Upper lobe of right lung (tissue), 1 donor: Measurements from ENCODE around the gene ODAD3. TPM values are rescaled to one million over a fixed set of nuclear protein-coding genes. Genes with fewer than 3 reads are reported as not detected.
"Not testable (repeated sequence)": the region's sequence is repeated elsewhere in the genome, so short reads cannot be mapped to it uniquely, and the experiment has no call there.

ENCODE experiments used
- ATAC-seq: fragments of 200-7000 bp; cut with Tn5 transposase; one replicate; pipeline ENCODE4 v1.9.1; 2020; ENCODE audit warnings: mild to moderate bottlenecking, moderate library complexity
- DNase-seq: peaks from one replicate; pipeline ENCODE4 v3.0.0-alpha.2; 2020
- H3K27ac ChIP-seq: fragments of 200-600 bp; one replicate; pipeline ENCODE4 v1.8.0; 2022
- H3K27me3 ChIP-seq: fragments of 200-600 bp; one replicate; pipeline ENCODE4 v1.8.0; 2022; ENCODE audit warnings: mild to moderate bottlenecking
- H3K36me3 ChIP-seq: fragments of 200-600 bp; one replicate; pipeline ENCODE4 v1.8.0; 2022
- H3K4me1 ChIP-seq: fragments of 200-600 bp; one replicate; pipeline ENCODE4 v1.8.0; 2022
- H3K4me3 ChIP-seq: fragments of 200-600 bp; one replicate; pipeline ENCODE4 v1.8.0; 2022; ENCODE audit warnings: mild to moderate bottlenecking
- H3K9me3 ChIP-seq: fragments of 200-600 bp; one replicate; pipeline ENCODE4 v1.8.0; 2022
- intact Hi-C: fragments of 100-400 bp; cut with DNase I; formaldehyde crosslinking; loops from one replicate; pipeline ENCODE4 v1.11.0; 2022
- total RNA-seq: library from RNA; stranded (reverse); fragmentation: NEBNext Ultra II Directional; extraction: Animal tissue kit (Norgen Biotek cat#: 25700); gene quantifications from one replicate; pipeline ENCODE4 v1.2.1, GENCODE V29; 2021
- TF ChIP-seq, protein P1 (sequence below): fragments of 200-600 bp; IDR thresholded peaks from one replicate; pipeline ENCODE4 v1.8.0; 2022; ENCODE audit warnings: antibody characterized with exemption
- donor health status: DM: no; HTN: yes; CAD: no; lungs with severe emphysema.

ODAD3 gene
- total RNA-seq, 1 donor from 2014 or later: 0.49 TPM

DNA sequence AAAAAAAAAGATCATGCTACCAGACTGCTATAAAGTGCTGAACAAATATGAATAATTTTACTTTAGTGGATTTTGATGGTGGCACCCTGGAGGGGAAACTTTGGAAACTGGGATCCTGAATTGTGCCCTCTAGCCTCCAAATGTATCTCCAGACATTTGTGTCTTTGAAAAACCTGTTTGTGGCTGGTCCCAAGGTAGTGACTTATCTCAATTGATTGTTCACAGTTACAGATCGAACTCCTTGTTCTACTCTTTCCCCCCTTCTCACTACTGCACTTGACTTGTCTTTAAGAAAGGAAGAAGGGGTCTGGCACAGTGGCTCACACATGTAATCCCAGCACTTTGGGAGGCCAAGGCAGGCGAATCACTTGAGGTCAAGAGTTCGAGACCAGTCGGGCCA is 26.3 kb downstream of the ODAD3 start:
- DNase-seq (no peak), ATAC-seq (no peak)
- Histone ChIP-seq H3K27ac (no peak overlapping the region), H3K27me3 (no peaks in the 10 kb centered on the region), H3K4me3 (no peak overlapping the region), H3K4me1 (no peaks in the 10 kb centered on the region), H3K36me3 (no peaks in the 10 kb centered on the region), H3K9me3 (no peaks in the 10 kb centered on the region)
- TF ChIP-seq, protein P1, sequence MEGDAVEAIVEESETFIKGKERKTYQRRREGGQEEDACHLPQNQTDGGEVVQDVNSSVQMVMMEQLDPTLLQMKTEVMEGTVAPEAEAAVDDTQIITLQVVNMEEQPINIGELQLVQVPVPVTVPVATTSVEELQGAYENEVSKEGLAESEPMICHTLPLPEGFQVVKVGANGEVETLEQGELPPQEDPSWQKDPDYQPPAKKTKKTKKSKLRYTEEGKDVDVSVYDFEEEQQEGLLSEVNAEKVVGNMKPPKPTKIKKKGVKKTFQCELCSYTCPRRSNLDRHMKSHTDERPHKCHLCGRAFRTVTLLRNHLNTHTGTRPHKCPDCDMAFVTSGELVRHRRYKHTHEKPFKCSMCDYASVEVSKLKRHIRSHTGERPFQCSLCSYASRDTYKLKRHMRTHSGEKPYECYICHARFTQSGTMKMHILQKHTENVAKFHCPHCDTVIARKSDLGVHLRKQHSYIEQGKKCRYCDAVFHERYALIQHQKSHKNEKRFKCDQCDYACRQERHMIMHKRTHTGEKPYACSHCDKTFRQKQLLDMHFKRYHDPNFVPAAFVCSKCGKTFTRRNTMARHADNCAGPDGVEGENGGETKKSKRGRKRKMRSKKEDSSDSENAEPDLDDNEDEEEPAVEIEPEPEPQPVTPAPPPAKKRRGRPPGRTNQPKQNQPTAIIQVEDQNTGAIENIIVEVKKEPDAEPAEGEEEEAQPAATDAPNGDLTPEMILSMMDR: no peak
- intact Hi-C loops: no loop called here

DNA sequence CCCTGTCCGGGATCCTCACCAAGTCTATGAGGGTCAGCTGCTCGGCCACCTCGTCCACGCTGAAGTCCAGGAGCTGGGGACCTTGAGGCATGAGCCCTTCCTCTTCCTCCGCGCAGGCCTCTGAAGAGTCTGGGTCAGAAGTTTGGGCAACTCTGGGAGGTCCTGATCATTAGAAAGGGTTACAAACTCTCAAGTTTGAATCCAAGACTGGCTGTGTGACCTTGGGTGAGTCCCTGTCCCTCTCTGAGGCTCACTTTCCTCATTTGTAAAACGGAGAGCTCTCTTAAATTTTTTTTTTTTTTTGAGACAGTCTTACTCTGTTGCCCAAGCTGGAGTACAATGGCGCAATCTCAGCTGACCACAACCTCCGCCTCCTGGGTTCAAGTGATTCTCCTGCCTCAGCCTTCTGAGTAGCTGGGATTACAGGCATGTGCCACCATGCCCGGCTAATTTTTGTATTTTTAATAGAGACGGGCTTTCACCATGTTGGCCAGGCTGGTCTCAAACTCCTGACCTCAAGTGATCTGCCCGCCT is 28.2 kb downstream of the ODAD3 start:
- DNase-seq, intact Hi-C loops, H3K4me1 ChIP-seq, H3K27ac ChIP-seq, H3K36me3 ChIP-seq, H3K27me3 ChIP-seq, H3K4me3 ChIP-seq, H3K9me3 ChIP-seq: not testable (repeated sequence)
- ATAC-seq: peak; percentile 40

DNA sequence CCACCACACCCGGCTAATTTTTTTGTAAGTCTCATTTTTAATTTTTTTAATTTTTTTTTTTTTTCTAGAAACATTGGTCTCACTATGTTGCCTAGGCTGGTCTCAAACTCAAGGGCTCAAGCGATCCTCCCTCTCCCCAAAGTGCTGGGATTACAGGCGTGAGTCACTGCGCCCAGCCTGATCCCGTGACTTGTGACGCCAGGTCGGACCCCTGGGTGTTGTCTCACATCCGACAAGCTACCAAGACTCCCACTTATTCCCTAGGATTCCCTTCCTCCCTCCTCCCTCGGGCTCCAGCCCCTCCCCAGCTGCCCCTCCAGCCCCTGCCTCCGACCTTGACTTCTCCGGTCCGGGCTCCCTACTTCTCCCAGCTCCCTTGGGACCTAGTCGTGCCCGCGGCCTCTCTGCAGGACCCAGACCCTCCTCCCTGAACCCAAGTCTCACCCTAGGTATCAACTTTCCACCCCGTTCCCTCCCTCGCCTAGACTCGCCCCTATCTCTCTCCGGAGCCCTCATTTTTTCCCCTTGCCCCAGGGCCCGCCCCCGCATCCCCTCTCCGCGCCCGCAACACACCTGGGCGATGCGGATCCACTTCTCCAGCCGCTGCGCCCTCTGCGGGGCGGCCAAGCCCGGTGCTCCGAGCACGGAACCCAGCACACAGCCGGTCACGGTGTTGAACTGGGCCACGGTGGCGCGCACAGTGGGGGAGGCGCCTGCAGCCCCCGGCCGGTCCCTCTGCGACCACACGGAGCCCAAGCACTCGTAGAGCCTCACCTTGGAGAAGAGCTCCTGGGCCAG is 28.9 kb downstream of the ODAD3 start:
- Histone ChIP-seq H3K4me3 (no peak overlapping the region), H3K9me3 (no peaks in the 10 kb centered on the region), H3K27ac (no peak overlapping the region), H3K4me1 (no peaks in the 10 kb centered on the region), H3K27me3 (no peaks in the 10 kb centered on the region), H3K36me3 (no peaks in the 10 kb centered on the region)
- intact Hi-C loops: no loop called here
- no peak for DNase-seq
- peak; percentile 51 for ATAC-seq
- TF ChIP-seq, protein P1: no peak

DNA sequence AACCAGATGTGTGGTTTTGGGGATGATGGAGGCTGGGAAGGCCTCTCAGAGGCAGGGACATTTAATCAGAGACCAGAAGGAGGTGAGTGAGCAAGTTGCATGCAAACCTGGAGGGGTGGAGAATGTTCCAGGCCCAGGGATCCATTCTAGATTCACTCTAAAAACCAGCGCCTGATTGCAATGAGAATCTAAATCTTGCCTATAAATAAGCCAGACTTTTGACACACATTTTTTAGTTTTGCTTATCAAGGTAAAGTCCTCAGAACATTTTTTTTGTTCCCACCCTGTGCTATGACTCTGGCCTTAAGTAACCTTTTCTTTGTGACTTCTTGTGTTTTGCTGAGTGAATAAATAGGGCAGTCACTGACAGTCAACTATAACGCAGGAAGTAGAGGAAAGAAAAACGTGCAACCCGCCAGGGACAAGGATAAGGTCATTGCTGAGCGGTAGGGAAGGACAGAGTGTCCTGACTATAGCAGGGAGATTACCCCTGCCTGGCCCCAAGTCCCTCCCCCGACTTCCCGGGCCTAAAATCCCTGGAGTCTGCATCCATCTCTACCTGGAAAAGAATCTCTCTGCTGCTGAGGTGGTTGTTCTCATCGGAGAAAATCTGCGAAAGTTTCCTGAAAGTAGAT is 30.2 kb downstream of the ODAD3 start:
- Histone ChIP-seq H3K27me3 (no peaks in the 10 kb centered on the region), H3K9me3 (no peaks in the 10 kb centered on the region), H3K4me3 (no peak overlapping the region), H3K36me3 (no peaks in the 10 kb centered on the region), H3K4me1 (no peaks in the 10 kb centered on the region), H3K27ac (no peak overlapping the region)
- intact Hi-C loops: no loop called here
- TF ChIP-seq, protein P1: no peak
- no peak for ATAC-seq
- no peak for DNase-seq

DNA sequence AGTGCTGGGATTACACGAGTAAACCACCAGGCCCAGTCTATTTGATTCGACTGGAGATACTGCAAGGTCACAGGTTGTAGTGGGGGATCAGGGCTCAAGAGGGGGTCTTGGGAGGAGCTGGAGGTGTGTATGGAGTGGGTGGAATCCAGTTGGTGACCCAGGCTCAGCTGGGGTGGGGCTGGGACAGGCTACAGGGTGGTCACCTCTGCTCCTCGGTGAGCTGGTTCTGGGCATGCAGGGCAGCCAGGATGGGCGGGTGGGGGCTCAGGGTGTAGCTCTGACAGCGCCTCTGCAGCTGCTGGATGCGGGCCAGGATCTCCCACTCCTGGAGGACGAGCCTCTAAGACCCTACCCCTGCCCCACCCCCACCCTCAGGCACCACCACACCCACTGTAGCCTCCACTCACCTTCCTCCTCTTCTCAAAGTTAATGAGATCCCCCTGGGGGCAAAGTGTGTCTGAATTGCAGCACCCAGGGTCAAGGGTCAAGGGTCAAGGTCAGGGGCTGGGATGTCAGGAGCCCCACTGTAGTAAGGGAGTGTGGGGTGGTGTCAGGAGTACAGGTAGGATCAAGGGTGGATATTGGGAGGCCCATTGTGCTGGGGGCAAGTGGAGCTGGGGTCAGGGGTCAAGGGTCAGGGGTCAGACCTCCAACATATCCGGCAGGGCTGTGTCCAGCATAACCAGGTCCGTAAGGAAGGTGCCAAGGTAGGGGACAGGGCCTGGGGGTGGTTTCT is 32.9 kb downstream of the ODAD3 start:
- ATAC-seq (no peak), DNase-seq (no peak)
- Histone ChIP-seq H3K27me3 (no peaks in the 10 kb centered on the region), H3K9me3 (no peaks in the 10 kb centered on the region), H3K36me3 (no peaks in the 10 kb centered on the region), H3K4me3 (no peak overlapping the region), H3K27ac (no peak overlapping the region), H3K4me1 (no peaks in the 10 kb centered on the region)
- intact Hi-C loops: no loop called here
- TF ChIP-seq, protein P1: no peak

DNA sequence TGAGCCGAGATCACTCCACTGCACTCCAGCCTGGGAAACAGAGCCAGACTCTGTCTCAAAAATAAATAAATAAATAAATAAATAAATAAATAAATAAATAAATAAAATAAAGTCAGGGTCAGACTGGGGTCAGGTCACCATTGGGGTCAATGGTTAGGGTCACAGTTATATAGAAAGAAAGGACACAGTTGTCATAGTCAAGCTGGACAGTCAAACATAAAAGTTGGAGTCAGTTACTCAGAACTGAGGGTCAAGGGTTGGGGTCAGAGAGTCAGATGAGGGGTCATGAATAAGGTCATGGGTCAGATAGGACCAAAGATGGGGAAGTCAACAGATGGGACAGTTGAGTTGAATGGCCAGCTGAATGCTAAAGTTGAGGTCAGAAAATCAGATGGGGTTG is 34.1 kb downstream of the ODAD3 start:
- H3K4me3 ChIP-seq: no peak overlapping the region
- no peak overlapping the region for H3K27ac ChIP-seq
- H3K4me1 ChIP-seq: no peaks in the 10 kb centered on the region
- TF ChIP-seq, protein P1: no peak
- no peaks in the 10 kb centered on the region for H3K9me3 ChIP-seq
- intact Hi-C loops: no loop called here
- ATAC-seq: no peak
- DNase-seq: no peak
- no peaks in the 10 kb centered on the region for H3K27me3 ChIP-seq
- no peaks in the 10 kb centered on the region for H3K36me3 ChIP-seq
